ENCODE measurements around the gene APC2.
A peak's percentile ranks its signal among the peaks of the same experiment; 100 is the strongest.
"Not testable (repeated sequence)": the region's sequence is repeated elsewhere in the genome, so short reads cannot be mapped to it uniquely, and the experiment has no call there.

APC2 gene

DNA sequence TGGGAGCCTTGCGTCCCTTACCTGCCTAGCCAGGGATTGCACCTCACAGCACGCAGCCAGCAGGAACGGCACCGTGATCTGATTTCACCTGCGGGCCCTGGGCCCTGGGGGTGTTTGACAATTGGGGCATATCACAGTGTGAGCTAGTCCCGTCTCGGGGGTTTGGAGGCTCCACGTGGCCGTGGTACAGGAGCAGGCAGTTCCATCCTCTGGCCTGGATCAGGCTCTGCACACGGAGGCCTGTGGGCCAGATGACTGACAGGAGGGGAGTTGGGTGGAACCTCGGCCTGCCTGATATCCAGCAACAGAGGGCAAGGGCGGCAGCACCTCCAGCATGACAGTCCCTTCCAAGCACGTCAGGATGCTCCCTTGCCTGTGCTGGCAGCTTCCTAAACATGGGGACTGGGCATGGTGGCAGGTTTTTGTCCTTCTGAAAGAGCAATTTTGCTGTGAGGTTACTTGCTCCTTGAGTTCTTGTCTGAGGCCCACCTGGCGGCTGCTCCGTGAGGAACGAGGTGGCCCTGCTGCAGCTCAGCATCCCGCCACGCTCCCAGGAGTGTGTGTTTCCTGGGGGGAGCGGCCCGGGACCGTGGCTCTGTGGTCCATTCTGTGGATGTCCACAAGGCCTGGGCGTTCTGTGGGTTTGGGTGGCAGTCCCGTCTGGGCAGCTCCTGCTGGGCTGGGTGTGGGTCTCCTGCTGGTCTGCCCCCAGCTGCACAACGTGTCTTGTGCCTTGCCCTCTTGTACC, 18.0 kb upstream of the APC2 start:
- DNase-seq, result no peak

DNA sequence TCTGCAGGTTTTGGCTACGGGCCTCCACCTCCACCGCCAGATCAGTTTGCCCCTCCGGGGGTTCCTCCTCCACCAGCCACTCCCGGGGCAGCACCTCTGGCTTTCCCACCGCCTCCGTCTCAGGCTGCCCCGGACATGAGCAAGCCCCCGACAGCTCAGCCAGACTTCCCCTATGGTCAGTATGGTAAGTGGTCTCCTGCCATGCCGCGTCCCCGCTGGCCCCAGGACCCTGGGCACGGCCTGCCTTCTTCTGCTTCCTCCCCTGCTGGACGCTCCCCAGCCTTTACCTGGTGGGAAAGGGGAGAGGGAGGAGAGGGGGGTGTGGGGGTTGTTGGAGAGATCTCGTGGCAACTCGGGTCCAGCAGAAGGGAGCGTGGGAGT, 17.4 kb upstream of the APC2 start:
- DNase-seq, result no peak

DNA sequence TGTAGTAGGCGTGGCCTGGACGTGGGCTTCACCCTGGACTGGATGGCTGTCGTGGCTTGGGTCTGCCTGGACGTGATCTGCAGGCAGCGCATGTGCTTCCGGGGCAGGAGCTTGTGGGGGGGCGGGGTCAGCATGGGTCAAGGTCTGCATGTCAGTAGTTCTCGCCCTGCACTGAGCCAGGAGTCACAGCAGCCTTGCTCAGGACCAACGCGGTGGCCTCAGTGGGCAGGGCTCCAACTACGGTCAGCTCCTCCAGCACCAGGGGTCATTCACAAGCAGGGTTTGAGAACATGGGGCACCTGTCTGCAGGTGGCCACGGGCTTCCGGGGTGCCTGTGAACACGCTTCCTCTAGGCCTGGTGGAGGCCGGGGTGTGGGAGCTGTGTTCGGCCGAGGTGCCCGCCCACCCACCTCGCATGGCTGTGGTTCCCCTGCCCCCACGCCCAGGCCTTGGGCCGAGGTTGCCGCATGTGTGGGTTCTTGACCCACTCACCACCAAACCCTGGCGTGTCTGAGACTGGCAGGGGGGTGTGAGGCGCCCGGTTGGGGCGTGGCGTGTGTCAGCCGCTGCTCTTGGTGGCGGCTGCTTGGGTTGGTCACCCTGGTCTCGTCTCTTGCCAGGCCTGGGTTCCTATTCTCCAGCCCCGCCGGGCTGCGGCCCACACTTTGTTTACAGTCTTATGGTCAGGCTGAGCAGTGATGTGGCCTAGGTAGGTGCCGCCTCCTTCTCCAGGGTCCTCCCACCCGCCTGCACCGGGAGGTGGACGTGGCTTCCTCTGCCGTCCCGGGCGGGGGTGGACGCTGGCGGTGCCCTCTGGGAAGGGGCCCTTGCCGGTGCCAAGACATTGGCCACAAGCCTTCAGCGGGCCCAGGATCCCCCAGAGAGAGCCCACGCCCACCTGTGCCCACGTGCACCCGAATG, 16.5 kb upstream of the APC2 start:
- no peak for DNase-seq

DNA sequence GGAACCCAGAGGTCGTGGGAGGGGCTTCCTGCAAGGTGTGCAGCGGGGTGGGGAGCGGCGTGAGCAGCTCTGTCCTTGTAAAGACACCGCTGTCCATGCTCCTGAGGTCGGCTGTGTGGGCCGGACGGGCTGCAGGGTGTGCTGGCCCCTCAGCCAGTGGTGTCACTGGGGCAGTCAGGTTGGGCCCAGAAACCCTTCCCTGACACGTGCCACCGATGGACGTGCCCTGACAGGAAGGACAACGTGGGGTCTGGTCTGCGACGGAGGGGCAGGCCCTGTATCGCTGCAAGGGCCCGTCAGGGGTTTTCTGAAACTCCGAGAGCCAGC, 15.9 kb upstream of the APC2 start:
- no peak for DNase-seq

DNA sequence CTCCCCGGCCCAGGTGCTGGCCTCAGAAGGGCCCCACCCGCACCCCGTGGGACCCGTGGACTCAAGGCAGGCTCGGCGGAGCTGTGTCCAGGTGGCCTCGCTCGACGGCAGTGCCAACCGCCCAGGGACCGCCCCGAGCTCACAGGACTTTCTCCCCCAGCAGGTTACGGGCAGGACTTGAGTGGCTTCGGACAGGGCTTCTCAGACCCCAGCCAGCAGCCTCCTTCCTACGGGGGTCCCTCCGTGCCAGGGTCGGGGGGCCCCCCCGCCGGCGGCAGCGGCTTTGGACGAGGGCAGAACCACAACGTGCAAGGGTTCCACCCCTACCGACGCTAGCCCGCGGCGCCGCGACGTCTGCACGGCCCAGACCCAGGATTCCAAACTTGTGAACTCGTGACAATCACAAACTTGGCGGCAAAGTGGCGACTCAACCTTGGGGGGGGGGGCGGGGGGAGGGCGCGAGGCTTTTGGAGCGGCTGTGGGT, 15.3 kb upstream of the APC2 start:
- DNase-seq, result no peak

DNA sequence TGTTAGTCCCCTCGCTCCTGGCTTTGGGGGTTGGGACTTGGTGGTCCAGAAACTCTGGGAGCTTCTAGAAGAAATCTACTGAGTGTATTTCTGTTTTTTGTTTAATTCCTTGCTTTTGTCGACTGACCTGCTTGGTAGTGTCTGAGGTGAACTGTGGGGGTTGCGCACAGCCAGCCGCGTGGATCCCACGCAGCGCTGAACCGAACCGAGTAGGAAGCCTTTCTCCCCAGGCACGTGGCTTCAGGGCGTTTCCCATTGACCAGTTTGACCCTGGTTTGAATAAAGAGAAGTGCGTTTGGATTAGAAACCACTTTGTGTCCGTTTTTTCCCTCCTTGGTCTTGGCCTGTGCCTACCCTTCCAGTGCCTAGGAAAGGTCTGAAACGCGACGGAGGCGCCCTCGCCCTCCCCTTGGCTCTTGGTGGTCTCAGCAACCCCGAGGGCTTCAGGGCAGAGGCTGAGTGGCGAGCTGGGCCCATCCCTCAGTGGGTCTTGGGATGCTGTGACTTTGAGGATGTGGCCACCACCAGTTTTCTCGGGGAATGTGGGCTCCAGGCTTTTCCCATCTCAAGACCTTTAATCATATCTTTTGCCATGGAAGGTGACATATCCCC, 14.4 kb upstream of the APC2 start:
- DNase-seq, result no peak

DNA sequence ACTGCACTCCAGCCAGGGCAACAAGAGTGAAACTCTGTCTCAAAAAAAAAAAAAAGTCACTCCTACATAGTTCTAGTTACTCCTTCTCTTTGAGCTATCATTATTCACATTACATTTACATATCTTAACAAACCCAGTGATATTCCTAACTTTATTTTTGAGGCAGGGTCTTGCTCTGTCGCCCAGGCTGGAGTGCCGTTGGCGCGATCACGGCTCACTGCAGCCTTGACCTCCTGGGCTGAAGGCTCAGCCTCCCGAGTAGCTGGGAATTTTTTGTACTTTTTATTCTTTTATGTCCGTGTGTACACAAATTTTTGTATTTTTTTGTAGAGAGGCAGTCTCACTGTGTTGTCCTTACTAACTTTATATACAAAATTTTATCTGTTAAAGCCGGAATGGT, 12.3 kb upstream of the APC2 start:
- DNase-seq, result no peak

DNA sequence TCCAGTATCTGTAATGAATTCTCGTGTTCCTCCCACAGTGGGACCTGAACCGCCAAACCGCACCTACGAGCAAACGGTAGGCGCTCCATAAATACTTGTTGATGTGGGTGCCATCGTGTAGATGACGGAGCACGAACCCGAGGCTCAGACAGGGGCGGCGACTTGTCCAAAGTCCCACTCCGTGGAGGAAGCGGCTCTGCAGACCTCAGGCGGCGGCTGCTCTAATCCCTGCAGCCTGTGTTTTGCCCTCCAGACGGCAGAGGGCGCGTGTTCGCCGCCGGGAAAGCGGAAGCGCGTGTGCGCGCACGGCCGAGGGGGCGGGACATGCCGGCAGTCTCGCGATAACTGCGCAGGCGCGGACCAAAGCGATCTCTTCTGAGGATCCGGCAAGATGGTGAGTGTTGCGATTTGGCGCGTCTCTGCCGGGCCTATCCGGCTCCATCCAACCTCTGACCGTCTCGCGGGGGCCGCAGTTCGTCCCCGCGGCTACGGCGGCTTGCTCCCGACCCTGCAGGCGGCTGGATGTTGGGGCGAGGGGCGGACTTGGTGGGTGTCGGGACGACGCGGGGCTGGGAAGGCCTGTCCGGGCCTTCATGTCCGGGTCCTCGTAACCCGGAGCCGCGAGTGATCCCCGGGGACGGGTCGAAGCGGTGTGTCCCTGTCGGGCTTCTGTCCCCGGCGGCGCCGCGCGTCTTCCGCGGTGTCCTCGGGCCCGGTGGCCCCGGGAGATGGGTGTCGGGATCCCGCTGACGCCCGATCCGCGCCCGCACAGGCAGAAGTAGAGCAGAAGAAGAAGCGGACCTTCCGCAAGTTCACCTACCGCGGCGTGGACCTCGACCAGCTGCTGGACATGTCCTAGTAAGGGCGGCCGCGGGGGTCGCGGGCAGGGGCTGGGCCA, 11.6 kb upstream of the APC2 start, which contains the start of gene RPS15:
Gene RPS15 (plus strand): TSS at position 362 of the 898 bp plus-strand sequence. CDS start 30 bp downstream, at position 392.
- peak; percentile 93 to 97 (median 94) for DNase-seq

DNA sequence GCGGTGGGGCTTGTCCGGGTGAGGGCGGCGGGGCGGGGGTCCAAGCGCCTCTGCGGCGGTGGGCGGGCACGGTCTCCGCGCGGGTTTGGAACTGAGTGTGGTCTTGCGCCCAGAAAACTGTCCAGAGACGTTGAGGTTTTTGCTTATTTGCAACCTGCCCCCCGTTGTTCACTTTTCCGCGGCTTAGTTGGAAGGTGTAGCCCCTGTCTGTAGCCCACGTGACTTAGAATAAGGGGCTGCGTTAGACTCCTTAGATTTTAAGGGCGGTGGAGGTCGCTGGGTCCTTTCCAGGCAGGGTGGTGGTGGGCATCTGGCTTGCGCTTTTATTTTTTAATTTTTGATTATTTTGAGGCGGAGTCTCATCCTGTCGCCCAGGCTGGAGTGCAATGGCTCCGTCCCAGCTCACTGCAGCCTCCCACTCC, 11.0 kb upstream of the APC2 start:
- DNase-seq, result no peak

DNA sequence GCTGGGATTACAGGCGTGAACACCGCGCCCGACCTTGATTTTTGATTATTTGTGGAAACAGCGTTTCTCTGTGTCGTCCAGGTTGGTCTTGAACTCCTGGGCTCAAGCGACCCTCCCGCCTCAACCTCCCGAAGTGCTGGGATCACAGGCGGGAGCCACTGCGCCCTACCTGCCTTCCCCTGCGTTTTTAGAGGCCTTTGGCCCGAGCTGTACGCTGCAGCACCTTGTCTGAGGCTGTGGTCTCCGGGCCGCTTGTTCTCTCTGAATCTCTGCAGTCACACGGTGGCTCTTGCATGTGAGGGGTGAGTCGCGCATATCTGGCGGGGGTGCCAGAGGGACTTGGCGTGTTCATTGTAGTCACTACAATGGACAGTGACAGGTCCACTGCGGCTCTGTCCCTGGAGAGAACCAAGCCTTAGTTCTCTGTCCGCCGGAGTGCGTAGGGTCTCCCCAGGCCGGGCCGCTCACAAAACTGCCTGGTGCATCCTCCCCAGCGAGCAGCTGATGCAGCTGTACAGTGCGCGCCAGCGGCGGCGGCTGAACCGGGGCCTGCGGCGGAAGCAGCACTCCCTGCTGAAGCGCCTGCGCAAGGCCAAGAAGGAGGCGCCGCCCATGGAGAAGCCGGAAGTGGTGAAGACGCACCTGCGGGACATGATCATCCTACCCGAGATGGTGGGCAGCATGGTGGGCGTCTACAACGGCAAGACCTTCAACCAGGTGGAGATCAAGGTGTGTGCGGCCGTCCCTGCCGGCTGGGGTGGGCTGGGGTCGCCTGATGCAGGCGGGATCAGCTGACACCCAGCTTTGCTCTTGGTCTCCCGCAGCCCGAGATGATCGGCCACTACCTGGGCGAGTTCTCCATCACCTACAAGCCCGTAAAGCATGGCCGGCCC, 10.2 kb upstream of the APC2 start:
- not testable (repeated sequence) for DNase-seq

DNA sequence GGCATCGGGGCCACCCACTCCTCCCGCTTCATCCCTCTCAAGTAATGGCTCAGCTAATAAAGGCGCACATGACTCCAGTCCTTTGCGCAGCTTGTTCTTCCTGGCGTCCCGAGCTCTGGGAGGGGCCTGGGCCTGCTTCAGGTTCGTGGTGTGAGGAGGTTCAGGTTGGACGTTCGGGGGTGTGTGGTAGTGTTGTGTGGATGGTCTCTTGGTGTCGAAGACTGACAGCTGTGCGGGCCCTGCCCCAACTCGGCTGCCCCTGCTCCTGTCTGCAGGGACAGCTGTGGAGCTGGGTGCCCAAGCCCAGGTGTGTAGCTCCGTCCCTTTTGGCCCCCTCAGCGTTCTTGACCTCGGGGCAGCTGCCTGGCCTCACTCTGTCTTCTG, 9.5 kb upstream of the APC2 start:
- DNase-seq, result no peak

DNA sequence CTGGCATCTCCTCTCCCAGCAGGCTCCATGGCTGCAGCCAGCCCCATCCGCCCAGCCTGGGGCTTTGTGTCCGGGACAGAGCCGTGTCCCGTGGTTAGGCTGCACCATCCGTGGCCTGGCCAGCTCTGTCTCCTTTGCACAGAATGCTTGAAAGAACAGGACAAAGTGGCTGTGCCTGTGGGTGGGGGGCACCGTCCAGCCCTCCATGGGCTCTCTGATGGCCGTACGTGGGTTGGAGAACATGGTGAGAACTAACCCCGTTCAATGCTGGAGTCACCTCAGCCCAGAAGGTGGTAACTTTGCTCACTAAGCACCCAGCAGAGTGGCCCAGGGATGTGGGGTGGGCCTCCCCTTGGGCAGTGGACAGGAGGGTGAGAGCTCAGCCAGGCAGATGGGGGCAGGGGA, 8.9 kb upstream of the APC2 start:
- DNase-seq, result no peak

DNA sequence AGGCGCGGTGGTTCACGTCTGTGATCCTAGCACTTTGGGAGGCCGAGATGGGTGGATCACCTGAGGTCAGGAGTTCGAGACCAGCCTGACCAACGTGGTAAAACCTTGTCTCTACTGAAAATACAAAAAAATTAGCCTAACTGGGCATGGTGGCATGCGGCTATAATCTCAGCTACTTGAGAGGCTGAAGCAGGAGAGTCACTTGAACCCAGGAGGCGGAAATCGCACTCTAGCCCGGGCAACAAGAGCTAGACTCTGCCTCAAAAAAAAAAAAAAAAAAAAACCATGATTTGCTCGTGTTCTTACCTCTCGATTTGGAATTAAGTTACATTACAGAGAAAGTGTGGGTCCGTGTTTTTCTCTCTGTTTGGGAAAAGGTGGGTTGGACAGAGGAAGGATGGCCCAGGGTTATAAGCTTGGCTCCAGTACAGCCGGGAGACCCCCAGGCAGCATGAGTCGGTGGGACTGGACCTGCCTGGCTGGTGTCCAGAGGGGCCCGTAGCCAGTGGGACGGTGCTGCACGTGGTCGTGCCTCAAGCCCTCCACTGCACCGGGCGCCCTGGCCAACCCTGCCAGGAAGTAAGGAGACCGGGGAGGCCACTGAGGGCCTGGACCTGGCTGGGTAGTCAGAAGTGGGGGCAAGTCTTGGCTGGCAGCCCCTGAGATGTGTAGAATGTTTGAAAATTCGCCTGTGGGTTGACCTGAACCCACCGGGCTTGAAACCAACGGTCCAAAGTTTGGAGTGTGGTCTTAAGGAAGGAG, 8.1 kb upstream of the APC2 start:
- no peak for DNase-seq

DNA sequence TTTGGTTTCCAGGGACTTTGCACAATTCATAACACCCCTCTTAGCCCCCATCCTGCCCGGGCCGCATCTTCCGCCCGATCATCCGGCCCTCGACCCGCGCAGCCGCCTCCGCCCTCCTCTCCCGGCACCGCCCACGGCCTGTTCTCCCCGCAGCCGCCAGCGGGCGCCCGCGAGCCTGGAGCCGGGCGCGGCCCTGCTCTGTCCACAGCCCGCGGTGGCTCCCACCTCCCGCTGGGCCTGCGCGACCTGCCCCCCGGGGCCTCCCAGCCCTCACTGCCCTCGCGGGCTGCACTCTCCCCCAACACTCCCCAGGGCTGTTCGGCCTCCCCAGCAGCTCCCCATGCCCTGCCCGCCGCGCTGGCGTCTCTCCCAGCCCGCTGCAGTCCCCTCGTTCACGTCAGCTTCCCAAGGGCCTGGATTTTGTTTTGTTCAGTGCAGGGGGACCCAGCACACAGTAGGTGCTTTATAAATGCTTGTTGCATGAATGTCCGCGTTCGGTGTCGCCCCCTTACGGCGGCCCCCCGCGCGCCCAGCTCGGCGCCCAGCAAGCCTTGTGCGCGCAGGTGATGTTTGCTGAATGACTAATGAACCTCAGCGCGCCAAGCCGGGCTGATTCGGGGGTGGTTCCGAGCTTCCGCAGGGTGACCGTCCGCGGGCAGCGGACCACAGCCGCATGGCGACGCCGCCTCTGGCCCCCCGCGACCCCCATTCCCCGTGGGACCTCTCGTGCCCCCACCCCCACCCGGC, 4.6 kb upstream of the APC2 start:
- peak; percentile 52 to 75 (median 63) for DNase-seq

DNA sequence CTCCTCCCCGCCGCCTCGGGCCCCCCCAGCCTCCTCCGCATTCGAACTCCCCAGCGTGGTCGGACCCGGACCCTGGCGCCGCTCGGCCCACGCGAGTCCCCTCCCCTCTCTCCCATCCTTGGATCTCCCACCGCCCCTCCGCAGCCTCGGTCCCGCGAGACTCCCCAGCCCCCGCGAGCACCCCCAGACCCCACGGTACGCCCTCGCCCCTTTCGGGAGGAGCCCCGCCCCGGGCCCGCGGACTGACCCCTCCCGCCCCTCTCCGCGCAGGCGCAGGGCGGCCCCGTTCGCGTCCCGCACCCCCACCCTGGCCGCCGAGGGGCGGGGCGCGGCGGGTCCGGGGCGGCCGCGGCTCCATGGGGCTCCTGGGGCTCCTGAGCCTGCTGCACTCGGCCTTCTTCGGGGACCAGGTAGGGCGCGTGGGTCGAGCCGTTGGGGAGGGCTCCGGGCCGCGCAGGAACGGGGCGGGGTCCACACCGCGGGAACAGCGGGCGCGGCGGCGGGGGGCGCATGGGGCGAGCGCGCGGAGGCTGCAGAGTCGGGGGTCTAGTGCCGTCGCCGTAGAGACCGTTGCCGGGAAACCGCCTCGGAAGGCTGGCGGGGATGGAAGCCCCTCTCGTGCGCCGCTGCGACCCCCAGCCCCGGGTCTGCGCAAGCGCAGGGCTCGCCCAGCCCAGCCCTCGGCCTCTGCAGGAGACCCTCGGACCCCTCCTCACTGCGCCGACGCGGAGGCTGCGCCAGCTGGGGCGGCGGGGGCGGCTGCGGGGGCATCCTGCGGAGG, 3.8 kb upstream of the APC2 start:
- DNase-seq, result no peak

DNA sequence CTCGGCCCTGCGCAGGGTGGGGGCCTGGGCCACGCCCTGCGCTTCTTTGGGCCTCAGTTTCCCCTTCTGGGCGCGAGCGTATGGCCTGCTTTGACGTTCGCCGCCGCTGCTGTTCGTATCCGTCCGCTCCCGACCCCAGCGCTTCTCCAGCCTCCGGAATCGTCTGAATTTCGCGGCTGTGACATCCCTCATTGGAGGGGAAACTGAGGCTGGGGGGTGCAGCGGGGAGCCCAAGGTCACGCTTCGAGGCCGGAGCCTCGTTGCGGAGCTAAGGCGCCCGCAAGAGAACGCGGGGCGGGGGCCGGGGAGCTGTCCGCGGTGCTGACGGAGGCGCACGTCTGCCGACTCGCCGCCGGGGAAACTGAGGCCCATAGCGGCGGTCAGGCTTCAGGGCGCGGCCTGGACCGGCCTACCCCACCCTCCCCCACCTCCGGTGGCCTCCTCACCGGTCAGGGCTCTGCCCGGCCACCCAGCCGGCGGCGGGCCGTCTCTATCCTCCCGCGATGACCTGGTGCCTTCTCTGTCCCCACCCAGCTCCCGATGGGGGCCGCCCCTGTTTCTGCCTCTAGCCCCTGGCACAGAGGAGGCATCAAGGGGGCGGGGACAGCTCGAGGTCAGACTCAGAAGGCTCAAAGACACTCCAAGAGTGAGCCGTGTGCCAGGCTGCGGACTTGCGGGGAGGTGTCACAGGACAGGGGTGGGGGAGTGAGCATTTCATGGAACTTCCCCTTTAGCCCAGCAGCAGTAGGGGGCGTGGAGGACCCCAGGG, 3.0 kb upstream of the APC2 start:
- no peak for DNase-seq

DNA sequence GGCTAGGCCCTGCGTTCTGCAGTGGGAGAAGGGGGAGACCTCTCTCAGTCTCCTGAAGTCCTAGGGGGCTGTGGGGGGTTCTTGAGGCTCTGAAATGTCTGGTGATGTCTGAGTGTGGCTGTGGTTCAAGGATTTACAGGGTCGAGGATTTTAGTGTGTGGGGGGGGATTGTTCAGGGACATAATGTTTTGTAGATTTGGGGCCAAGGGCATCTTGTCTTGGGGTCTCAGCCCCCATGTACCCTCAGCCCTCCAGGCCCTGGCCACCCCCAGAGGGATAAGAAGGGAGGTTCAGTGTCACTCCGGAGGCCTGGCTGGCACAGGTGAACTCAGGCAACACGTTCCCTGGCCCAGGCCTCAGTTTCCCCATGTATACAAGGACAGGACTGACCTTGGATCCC, 2.4 kb upstream of the APC2 start:
- no peak for DNase-seq

DNA sequence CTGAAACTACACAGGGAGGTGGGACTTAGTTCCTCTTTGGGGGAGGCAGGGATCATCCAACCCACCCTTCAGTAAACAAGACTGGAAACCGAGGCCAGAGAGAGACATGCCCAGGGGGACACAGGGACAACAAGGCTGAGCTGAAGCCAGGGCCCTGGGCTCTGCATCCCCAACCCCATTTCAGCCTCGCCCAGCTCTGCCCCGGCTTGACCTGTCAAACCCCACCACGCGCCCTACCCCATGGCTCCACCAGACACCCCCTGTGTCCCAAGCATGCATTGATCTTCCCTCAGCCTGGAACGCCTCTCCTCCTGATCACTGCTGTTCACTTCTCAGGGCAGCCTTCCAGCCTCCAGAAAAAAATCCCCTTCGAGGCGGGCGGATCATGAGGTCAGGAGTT, 2.0 kb upstream of the APC2 start:
- DNase-seq, result no peak
